GM13976 (cell line): ENCODE results near the gene MYO9A.
A peak's percentile ranks its signal among the peaks of the same experiment; 100 is the strongest.

ENCODE experiments used
- DNase-seq: peaks from one replicate; pipeline ENCODE4 v3.0.0; 2012; ENCODE audit warnings: low spot score
- in situ Hi-C: fragments of 300-500 bp; cut with MboI; formaldehyde crosslinking; loops from one replicate; pipeline ENCODE4 v1.12.0; 2022; ENCODE audit warnings: low sequenced_read_pairs, mixed read lengths, inconsistent platforms; ENCODE audit not compliant: unreplicated experiment
- TF ChIP-seq, protein P1 (sequence below): IDR thresholded peaks from 2 replicates; pipeline ENCODE4 v1.5.1; 2012; ENCODE audit warnings: borderline replicate concordance, mild to moderate bottlenecking; ENCODE audit not compliant: insufficient read depth; ENCODE audit errors: extremely low read depth, missing control alignments, control extremely low read depth

Gene MYO9A

DNA sequence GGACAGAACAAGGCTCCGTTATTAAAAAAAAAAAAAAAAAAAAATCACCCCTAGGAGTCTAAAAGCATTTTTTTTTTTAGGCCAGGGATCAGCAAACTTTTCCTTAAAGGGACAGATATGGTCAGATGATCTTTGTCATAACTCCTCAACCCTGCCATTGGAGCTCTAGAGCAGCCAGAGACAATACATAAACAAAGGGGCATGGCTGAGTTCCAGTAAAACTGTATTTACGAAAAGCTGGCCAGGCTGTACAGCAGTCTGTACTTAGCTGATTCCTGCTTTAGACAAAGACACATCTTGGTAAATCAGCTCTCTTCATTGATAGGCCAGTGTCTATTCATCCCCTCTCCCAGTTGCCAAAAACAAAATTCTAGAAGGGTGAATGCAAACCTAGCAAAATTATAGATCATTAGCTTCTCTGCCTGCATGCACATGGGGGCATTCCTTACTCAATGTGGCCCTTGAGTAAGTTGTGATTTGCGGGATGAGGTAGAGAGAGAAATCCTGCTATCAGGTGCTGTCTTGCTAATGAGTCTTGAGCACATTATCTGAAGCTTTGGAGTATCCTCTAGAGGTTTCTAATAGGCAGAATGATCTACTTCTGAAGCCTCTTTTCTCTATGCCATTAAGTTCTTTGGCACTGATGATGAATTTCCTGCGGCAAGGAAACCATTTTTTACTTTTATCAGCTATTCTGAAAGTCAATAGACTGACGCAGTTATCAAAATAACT is 35.5 kb upstream of the MYO9A start:
- DNase-seq, result no peak
- in situ Hi-C loops, result loop anchor here (10.0 to 25.0 kb wide), 2 partner anchors 379 to 691 kb away; no protein-coding TSS in a partner anchor
- TF ChIP-seq, protein P1, sequence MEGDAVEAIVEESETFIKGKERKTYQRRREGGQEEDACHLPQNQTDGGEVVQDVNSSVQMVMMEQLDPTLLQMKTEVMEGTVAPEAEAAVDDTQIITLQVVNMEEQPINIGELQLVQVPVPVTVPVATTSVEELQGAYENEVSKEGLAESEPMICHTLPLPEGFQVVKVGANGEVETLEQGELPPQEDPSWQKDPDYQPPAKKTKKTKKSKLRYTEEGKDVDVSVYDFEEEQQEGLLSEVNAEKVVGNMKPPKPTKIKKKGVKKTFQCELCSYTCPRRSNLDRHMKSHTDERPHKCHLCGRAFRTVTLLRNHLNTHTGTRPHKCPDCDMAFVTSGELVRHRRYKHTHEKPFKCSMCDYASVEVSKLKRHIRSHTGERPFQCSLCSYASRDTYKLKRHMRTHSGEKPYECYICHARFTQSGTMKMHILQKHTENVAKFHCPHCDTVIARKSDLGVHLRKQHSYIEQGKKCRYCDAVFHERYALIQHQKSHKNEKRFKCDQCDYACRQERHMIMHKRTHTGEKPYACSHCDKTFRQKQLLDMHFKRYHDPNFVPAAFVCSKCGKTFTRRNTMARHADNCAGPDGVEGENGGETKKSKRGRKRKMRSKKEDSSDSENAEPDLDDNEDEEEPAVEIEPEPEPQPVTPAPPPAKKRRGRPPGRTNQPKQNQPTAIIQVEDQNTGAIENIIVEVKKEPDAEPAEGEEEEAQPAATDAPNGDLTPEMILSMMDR, result no peak

DNA sequence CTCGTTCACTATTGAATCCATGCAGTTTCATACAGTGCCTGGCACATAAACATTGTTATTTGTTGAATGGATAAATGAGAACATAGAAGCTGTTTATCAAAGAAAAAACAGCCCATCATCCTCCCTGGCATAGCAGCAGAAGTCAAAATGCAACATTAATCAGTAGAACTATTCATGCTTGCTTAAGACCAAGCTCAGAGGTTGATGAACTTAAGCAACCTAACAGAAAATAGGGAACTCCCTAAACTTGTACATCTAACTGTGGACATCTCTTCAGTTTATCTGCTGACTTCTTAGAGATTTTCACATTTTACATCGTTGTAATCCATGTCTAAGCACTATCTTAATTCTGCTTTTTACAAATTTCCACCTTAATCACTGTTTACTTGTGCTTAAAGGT is 29.5 kb upstream of the MYO9A start:
- DNase-seq, result no peak
- TF ChIP-seq, protein P1, result no peak
- in situ Hi-C loops, result no loop called here

DNA sequence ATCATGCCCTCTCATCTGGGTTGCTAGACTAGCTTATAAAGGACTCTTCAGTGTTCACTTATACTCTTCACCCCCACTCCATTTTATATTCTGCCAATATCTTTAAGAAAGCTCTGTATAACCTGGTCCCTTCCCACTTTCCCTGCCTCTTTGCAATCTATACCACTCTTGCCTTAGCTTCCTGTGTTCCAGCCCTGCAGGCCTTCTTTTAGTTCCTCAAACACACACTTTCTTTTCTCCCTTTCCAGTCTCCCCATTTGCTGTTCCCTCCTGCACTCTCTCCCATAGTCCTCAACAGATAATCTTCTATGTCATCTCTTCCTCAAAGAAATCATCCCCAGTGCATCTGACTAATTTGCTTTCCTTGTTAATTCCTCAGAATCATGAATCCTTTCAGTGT is 29.0 kb upstream of the MYO9A start:
- in situ Hi-C loops, result no loop called here
- DNase-seq, result no peak
- TF ChIP-seq, protein P1, result no peak

DNA sequence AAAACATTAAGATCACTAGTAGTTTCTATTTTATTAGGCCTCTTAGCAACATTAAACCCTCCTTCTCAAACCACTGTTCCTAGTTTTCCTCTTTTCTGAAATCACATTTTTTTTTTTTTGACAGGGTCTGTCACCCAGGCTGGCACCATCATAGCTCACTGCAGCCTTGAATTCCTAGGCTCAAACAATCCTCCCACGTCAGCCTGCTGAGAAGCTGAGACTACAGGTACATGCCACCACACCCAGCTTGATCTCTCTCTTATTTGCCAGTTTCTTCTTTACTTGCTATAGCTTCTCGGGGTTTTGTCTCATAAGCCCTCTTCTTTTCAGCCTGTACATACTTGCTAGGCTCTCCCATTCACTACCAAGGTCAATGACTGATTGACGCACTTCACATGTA is 28.3 kb upstream of the MYO9A start:
- no peak for DNase-seq
- in situ Hi-C loops, result no loop called here
- TF ChIP-seq, protein P1, result no peak

DNA sequence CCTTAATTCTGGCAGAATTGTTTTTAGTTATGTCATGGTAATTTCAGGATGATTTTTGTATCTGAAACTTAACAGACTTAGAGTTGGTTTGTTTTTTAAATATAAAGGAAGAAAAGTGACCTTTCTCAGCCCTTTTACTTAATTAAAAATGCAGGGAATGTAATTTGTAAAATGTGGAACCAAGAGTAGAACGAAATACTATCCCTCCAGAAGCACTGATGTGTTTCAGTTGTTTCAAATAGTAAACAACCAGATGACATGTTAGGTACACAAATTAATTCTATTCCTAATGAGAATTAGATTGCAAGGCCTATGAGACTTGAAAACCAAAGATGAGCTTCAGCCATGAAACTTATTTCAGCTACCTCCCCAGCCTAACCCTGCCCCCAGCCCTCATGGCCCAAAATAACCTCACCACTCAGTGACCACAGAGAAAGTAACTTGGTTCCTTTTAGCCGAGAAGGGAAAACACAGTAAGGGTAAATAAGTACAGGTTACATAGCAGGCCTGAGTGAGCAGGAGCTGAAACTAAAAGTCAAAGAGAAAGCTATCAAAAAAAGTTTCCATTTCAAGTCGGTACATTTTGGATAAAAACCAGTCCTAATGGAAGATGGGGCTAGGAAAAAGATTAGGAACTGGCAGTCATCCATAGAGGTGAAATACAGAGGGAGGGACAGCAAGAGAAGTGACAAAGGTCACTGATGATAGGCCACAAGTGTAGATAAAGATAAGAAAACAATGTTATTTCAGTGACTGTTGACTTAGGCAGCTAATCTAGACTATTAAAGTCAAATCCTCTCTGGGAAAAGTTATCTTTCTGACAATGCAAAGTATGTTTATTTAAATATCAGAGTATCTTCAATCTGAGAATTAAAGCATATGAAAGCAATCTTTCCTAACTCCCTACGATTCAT is 23.5 kb upstream of the MYO9A start:
- TF ChIP-seq, protein P1, result no peak
- in situ Hi-C loops, result no loop called here
- peak; percentile 85 for DNase-seq

DNA sequence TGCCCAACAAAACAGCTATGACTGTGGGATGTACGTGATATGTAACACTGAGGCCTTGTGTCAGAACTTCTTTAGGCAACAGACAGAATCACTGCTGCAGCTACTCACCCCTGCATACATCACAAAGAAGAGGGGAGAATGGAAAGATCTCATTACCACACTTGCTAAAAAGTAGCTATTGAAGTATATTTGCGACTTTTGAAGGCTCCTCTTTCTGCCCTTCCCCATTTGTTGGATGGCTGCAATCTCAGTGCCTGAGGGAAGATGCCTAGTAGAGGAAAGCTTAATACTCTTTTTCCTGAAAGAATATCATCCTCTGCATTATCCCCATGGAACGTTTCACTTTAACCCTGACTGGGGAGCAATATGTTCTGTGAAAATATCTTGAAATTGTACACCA is 22.1 kb upstream of the MYO9A start:
- DNase-seq, result no peak
- TF ChIP-seq, protein P1, result no peak
- in situ Hi-C loops, result no loop called here
